K562 (cell line): ENCODE measurements around the gene OR13C5. TPM values are rescaled to one million over a fixed set of nuclear protein-coding genes. Genes with fewer than 3 reads are reported as not detected.
"Not testable (repeated sequence)": the region's sequence is repeated elsewhere in the genome, so short reads cannot be mapped to it uniquely, and the experiment has no call there.

ENCODE experiments used
- ATAC-seq: fragments of 200-7000 bp; cut with Tn5 transposase; 3 replicates; pipeline ENCODE4 v1.9.1; 2020; ENCODE audit warnings: moderate library complexity
- BruUV-seq: library from RNA; stranded (reverse); fragments of 400-500 nt; replicated peaks from 2 replicates; lab custom pipeline; 2021; lab: Mats Ljungman, UMichigan
- CTCF ChIA-PET: fragments of 300-600 bp; formaldehyde crosslinking; extraction: SDS; loops from one replicate; lab custom pipeline; 2021; ENCODE audit warnings: low intra/inter-chr PET ratio; lab: Yijun Ruan, JAX
- POLR2A ChIA-PET: fragments of 300-600, 350-650 bp; sonication (Branson Sonifier 250); formaldehyde crosslinking; extraction: SDS; loops from one replicate; lab custom pipeline; 2021; ENCODE audit warnings: antibody characterized with exemption, inconsistent platforms; lab: Yijun Ruan, JAX
- DNase-seq, 4 experiments: peaks; one replicate each; pipeline versions ENCODE4 v3.0.0 to v3.0.0-alpha.2; 2011 to 2018; ENCODE audit warnings: low spot score in 3 of 4, mixed read lengths in 3 of 4; ENCODE audit errors: extremely low read depth in 1 of 4
- FAIRE-seq: peaks from 2 replicates; lab custom pipeline; 2011; peaks lifted over from hg19 to GRCh38; lab: Jason Lieb, UNC
- H2AFZ ChIP-seq: 2 replicates; pipeline ENCODE4 v1.6.0; 2011; ENCODE audit warnings: low read depth, low read length, control low read depth, inconsistent platforms
- H3K27ac ChIP-seq: fragments of 200-600 bp; 3 replicates; pipeline ENCODE4 v1.8.0; 2011; ENCODE audit warnings: low read depth, mild to moderate bottlenecking, control low read depth, inconsistent platforms, low read length, moderate library complexity, mixed read lengths; ENCODE audit errors: extremely low read depth
- H3K27me3 ChIP-seq, 2 experiments: fragments of 300-600 bp in 1 of 2; 2 replicates in 1 of 2; 3 replicates in 1 of 2; pipeline versions ENCODE4 v1.6.0 to v1.8.0; 2011; ENCODE audit warnings: inconsistent platforms in 2 of 2, low read length in 2 of 2, mild to moderate bottlenecking in 1 of 2, mixed read lengths in 1 of 2, moderate library complexity in 1 of 2; ENCODE audit not compliant: control insufficient read depth in 2 of 2, insufficient read depth in 2 of 2
- H3K36me3 ChIP-seq: fragments of 300-600 bp; 3 replicates; pipeline ENCODE4 v1.8.0; 2011; ENCODE audit warnings: mild to moderate bottlenecking, low read length, inconsistent platforms; ENCODE audit not compliant: control insufficient read depth, insufficient read depth
- H3K4me1 ChIP-seq, 2 experiments: fragments of 200-600 bp in 1 of 2; replicated peaks in 1 of 2; 2 replicates in 1 of 2; 3 replicates in 1 of 2; pipeline versions ENCODE4 v1.5.1 to v1.8.0; 2011; ENCODE audit warnings: inconsistent platforms in 2 of 2, low read length in 2 of 2, mild to moderate bottlenecking in 1 of 2, mixed read lengths in 1 of 2, moderate library complexity in 1 of 2; ENCODE audit not compliant: control insufficient read depth in 2 of 2, insufficient read depth in 2 of 2
- H3K4me2 ChIP-seq: 2 replicates; pipeline ENCODE4 v1.6.1; 2011; ENCODE audit warnings: low read length, control low read depth, inconsistent platforms, mixed read lengths; ENCODE audit not compliant: insufficient read depth
- H3K4me3 ChIP-seq: fragments of 200-600 bp; sonication (generic), shearing (Covaris generic); 2 replicates; pipeline ENCODE4 v1.5.1; 2016; ENCODE audit warnings: control low read depth, inconsistent platforms
- H3K79me2 ChIP-seq: fragments of 200-600 bp; 3 replicates; pipeline ENCODE4 v1.8.0; 2011; ENCODE audit warnings: low read length, inconsistent platforms; ENCODE audit not compliant: control insufficient read depth, insufficient read depth
- H3K9ac ChIP-seq, 2 experiments: 2 replicates each; pipeline versions ENCODE4 v1.6.0 to v1.6.1; 2011; ENCODE audit warnings: low read depth in 2 of 2, low read length in 2 of 2, control low read depth in 1 of 2, inconsistent platforms in 1 of 2, mild to moderate bottlenecking in 1 of 2, mixed read lengths in 1 of 2; ENCODE audit not compliant: insufficient read depth in 1 of 2
- H3K9me1 ChIP-seq: one replicate; pipeline ENCODE4 v1.6.0; 2011; ENCODE audit warnings: inconsistent platforms, mild to moderate bottlenecking, low read length, moderate library complexity; ENCODE audit not compliant: control insufficient read depth, insufficient read depth
- H3K9me3 ChIP-seq: replicated peaks from 2 replicates; pipeline ENCODE4 v1.5.1; 2011; ENCODE audit warnings: low read depth, low read length, inconsistent platforms; ENCODE audit not compliant: control insufficient read depth, insufficient read depth
- H4K20me1 ChIP-seq: replicated peaks from 2 replicates; pipeline ENCODE4 v1.6.1; 2011; ENCODE audit warnings: low read length, inconsistent platforms, mixed read lengths; ENCODE audit not compliant: control insufficient read depth, insufficient read depth
- SMAD4 ChIP-seq: fragments of 250-450 bp; sonication (Bioruptor Pico); conservative IDR thresholded peaks from 2 replicates; pipeline ENCODE4 v1.8.0; 2021; ENCODE audit warnings: inconsistent platforms, mild to moderate bottlenecking, moderate library complexity
- ZKSCAN8 ChIP-seq: fragments of 200-800 bp; sonication (Bioruptor generic); IDR thresholded peaks from 2 replicates; pipeline ENCODE4 v1.6.1; 2016; ENCODE audit warnings: missing genetic modification characterization, missing compliant biosample characterization
- ZNF124 ChIP-seq: sonication (generic); formaldehyde crosslinking; IDR thresholded peaks from 2 replicates; pipeline ENCODE4 v1.8.1; 2022; ENCODE audit warnings: missing genetic modification reagents
- WGBS: fragments of 100-300 bp; shearing (Covaris generic); methylation state at CpG from one replicate; pipeline ENCODE4 v1.1.6; 2016; ENCODE audit warnings: low coverage, mixed read lengths; ENCODE audit not compliant: insufficient coverage; ENCODE audit errors: missing lambda C conversion rate; 5-methylcytosine and 5-hydroxymethylcytosine counted together
- in situ Hi-C: fragments of 300-500 bp; cut with MboI; formaldehyde crosslinking; loops from 4 replicates; pipeline ENCODE4 v1.15.0; 2018; ENCODE audit warnings: inconsistent platforms, mixed read lengths
- intact Hi-C: fragments of 100-400 bp; cut with micrococcal nuclease; formaldehyde crosslinking; loops from 2 replicates; pipeline ENCODE4 v1.14.2; 2022
- polyA plus RNA-seq, 8 experiments: library from polyadenylated mRNA; depleted of rRNA in 4 of 8; stranded (reverse) in 5 of 8; unstranded in 3 of 8; fragments of >200 nt; fragmentation: Nextera tagmentation in 2 of 8; fragmentation: Illumina TruSeq in 1 of 8; extraction: Ambion mirVana in 2 of 8; extraction: Trizol in 1 of 8; gene quantifications; 2 replicates each; pipeline versions ENCODE4 v1.2.1 to v1.2.3, GENCODE V29; 2011 to 2014; ENCODE audit warnings: inconsistent platforms in 1 of 8, missing spikeins in 1 of 8
- total RNA-seq, 7 experiments: library from RNA; depleted of rRNA in 6 of 7; stranded (reverse); fragments of >200 nt in 6 of 7; fragmentation: Illumina TruSeq in 2 of 7; extraction: Trizol in 2 of 7; gene quantifications; 2 replicates each; pipeline versions ENCODE4 v1.2.1 to v1.2.3, GENCODE V29; 2011 to 2021; ENCODE audit warnings: low replicate concordance in 1 of 7
- TF ChIP-seq, protein P1 (sequence below): fragments of 450-650 bp; IDR thresholded peaks from 2 replicates; pipeline ENCODE4 v1.6.1; 2017; ENCODE audit warnings: antibody characterized with exemption, mild to moderate bottlenecking

OR13C5 gene
- total and polyA plus RNA-seq, 9 of the 15 experiments (the other 6 are each of a cell fraction or from before 2014, with no cell fraction given) = not detected

DNA sequence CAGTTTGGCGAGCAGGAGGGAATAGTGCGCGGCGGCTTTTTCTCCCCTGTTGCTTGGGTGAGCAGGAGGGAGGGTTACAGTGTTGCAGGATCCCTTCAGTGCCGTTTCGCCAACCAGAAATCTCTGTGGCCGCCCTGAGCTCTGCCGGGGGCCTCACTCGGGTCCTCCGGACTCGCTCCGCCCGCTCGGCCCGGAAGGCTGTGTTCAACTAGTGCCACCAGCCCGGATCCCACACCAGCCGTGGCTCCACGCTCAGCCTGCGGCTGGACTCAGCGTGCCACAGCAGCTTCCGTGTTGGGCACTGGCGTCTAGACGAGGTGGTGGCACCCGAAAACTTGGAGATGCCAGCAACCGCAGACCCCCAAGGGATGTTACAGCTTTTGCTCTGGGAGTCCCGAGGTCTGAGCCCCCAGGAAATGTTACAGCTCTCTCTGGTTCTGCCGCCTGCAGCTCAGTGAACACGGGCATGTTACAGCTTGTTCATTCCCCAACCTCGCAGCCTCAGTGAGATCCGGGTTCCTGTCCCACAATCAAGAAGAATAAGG lies 34.8 kb upstream of the OR13C5 start:
- no peaks in the 10 kb centered on the region; a peak in 1 of 5 replicates for H3K4me1 ChIP-seq
- no peak overlapping the region for H3K27ac ChIP-seq
- BruUV-seq = no TSS peak
- H3K27me3 ChIP-seq = no peaks in the 10 kb centered on the region
- no peaks in the 10 kb centered on the region for H3K9me3 ChIP-seq
- no peaks in the 10 kb centered on the region for H3K79me2 ChIP-seq
- intact Hi-C loops (no loop called here), in situ Hi-C loops (no loop called here)
- H3K36me3 ChIP-seq = no peaks in the 10 kb centered on the region
- CTCF ChIA-PET = no interaction called here
- no peak for DNase-seq
- no peaks in the 10 kb centered on the region for H3K9me1 ChIP-seq
- H2AFZ ChIP-seq = no peak overlapping the region
- TF ChIP-seq, protein P1, sequence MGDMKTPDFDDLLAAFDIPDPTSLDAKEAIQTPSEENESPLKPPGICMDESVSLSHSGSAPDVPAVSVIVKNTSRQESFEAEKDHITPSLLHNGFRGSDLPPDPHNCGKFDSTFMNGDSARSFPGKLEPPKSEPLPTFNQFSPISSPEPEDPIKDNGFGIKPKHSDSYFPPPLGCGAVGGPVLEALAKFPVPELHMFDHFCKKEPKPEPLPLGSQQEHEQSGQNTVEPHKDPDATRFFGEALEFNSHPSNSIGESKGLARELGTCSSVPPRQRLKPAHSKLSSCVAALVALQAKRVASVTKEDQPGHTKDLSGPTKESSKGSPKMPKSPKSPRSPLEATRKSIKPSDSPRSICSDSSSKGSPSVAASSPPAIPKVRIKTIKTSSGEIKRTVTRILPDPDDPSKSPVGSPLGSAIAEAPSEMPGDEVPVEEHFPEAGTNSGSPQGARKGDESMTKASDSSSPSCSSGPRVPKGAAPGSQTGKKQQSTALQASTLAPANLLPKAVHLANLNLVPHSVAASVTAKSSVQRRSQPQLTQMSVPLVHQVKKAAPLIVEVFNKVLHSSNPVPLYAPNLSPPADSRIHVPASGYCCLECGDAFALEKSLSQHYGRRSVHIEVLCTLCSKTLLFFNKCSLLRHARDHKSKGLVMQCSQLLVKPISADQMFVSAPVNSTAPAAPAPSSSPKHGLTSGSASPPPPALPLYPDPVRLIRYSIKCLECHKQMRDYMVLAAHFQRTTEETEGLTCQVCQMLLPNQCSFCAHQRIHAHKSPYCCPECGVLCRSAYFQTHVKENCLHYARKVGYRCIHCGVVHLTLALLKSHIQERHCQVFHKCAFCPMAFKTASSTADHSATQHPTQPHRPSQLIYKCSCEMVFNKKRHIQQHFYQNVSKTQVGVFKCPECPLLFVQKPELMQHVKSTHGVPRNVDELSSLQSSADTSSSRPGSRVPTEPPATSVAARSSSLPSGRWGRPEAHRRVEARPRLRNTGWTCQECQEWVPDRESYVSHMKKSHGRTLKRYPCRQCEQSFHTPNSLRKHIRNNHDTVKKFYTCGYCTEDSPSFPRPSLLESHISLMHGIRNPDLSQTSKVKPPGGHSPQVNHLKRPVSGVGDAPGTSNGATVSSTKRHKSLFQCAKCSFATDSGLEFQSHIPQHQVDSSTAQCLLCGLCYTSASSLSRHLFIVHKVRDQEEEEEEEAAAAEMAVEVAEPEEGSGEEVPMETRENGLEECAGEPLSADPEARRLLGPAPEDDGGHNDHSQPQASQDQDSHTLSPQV = no peak
- TF ChIP-seq SMAD4 (CRISPR knock-in tag) = no peak
- no peak for TF ChIP-seq ZNF124 (CRISPR knock-in tag)
- TF ChIP-seq ZKSCAN8 (CRISPR knock-in tag) = no peak
- TF ChIP-seq, all 486 proteins: peak for 0
- ATAC-seq (no peak), FAIRE-seq (no peak)
- POLR2A ChIA-PET = interaction anchor here (0.6 kb wide), 1 partner anchor 820 kb away, joined by 3 read pairs; no protein-coding TSS in a partner anchor
- Histone ChIP-seq H4K20me1 (no peaks in the 10 kb centered on the region), H3K4me3 (no peak overlapping the region), H3K9ac (no peak overlapping the region), H3K4me2 (no peak overlapping the region)
- 2% methylated on average over 27 of the region's 30 CpGs for WGBS

DNA sequence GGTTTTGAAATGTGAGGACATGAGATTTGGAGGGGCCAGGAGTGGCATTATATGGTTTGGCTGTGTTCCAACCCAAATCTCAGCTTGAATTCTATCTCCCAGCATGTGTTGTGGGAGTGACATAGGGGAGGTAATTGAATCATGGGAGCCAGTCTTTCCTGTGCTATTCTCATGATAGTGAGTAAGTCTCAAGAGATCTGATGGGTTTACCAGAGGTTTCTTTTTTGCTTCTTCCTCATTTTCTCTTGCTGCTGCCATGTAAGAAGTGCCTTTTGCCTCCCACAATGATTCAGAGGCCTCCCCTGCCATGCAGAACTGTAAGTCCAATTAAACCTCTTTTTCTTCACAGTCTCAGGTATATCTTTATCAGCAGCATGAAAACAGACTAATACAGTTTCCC lies 26.8 kb upstream of the OR13C5 start:
- CTCF ChIA-PET, intact Hi-C loops, H3K79me2 ChIP-seq, DNase-seq, H4K20me1 ChIP-seq, H3K27ac ChIP-seq, BruUV-seq, H3K4me3 ChIP-seq, H3K9me1 ChIP-seq, FAIRE-seq, H2AFZ ChIP-seq, H3K4me2 ChIP-seq, H3K36me3 ChIP-seq, H3K4me1 ChIP-seq, H3K27me3 ChIP-seq, H3K9ac ChIP-seq, ATAC-seq, POLR2A ChIA-PET, in situ Hi-C loops, H3K9me3 ChIP-seq: not testable (repeated sequence)
